GM12878 (cell line): ENCODE results near the gene RAD1. TPM values are rescaled to one million over a fixed set of nuclear protein-coding genes. Genes with fewer than 3 reads are reported as not detected.

ENCODE experiments used
- ATF2 ChIP-seq: IDR thresholded peaks from 2 replicates; pipeline ENCODE4 v1.6.1; 2012; ENCODE audit warnings: low read length, inconsistent platforms
- BHLHE40 ChIP-seq, 2 experiments: fragments of 450-650 bp in 1 of 2; IDR thresholded peaks; 2 replicates each; pipeline ENCODE4 v1.6.1; 2011 to 2017; ENCODE audit warnings: low read depth in 2 of 2, borderline replicate concordance in 1 of 2, improper control_type of control experiment in 1 of 2, low read length in 1 of 2, mild to moderate bottlenecking in 1 of 2
- CBFB ChIP-seq: IDR thresholded peaks from 2 replicates; pipeline ENCODE4 v1.6.1; 2016; ENCODE audit warnings: antibody characterized with exemption, low read depth
- CREB1 ChIP-seq: IDR thresholded peaks from 2 replicates; pipeline ENCODE4 v1.6.1; 2012; ENCODE audit warnings: low read depth, mild to moderate bottlenecking, inconsistent platforms
- EP300 ChIP-seq, 2 experiments: fragments of 150-350 bp in 1 of 2; IDR thresholded peaks; 2 replicates each; pipeline ENCODE4 v1.6.1; 2011 to 2012; ENCODE audit warnings: low read depth in 2 of 2, low read length in 2 of 2, borderline replicate concordance in 1 of 2, improper control_type of control experiment in 1 of 2, inconsistent platforms in 1 of 2; ENCODE audit not compliant: control insufficient read depth in 1 of 2
- FOXM1 ChIP-seq: IDR thresholded peaks from 2 replicates; pipeline ENCODE4 v1.6.1; 2012; ENCODE audit warnings: low read depth, mild to moderate bottlenecking, inconsistent platforms, low read length, moderate library complexity
- IKZF1 ChIP-seq: fragments of 450-650 bp; conservative IDR thresholded peaks from 2 replicates; pipeline ENCODE4 v1.6.1; 2017; ENCODE audit warnings: antibody characterized with exemption, mild to moderate bottlenecking
- IRF4 ChIP-seq: IDR thresholded peaks from 2 replicates; pipeline ENCODE4 v1.6.1; 2011; ENCODE audit warnings: low read depth, low read length
- JUND ChIP-seq: IDR thresholded peaks from 2 replicates; pipeline ENCODE4 v1.6.1; 2012; ENCODE audit warnings: low read depth, mild to moderate bottlenecking, low read length, improper control_type of control experiment, moderate library complexity
- NR2C2 ChIP-seq: IDR thresholded peaks from 2 replicates; pipeline ENCODE4 v1.6.1; 2011; ENCODE audit warnings: borderline replicate concordance, low read depth; ENCODE audit not compliant: control insufficient read depth, insufficient read length
- PAX5 ChIP-seq: IDR thresholded peaks from 2 replicates; pipeline ENCODE4 v1.6.1; 2011; ENCODE audit warnings: low read depth, low read length, borderline replicate concordance
- REST ChIP-seq: IDR thresholded peaks from 2 replicates; pipeline ENCODE4 v1.6.1; 2012; ENCODE audit warnings: mild to moderate bottlenecking, low read depth, low read length
- RUNX3 ChIP-seq: IDR thresholded peaks from 2 replicates; pipeline ENCODE4 v1.6.1; 2012; ENCODE audit warnings: low read length, inconsistent platforms
- ZBTB4 ChIP-seq: fragments of 450-650 bp; formaldehyde crosslinking; IDR thresholded peaks from 2 replicates; pipeline ENCODE4 v1.4.0; 2022; ENCODE audit warnings: mild to moderate bottlenecking, moderate library complexity
- polyA plus RNA-seq, 11 experiments: library from polyadenylated mRNA; depleted of rRNA in 4 of 11; unstranded in 6 of 11; stranded (reverse) in 5 of 11; fragments of >200 nt; fragmentation: Nextera tagmentation in 4 of 11; fragmentation: Illumina TruSeq in 1 of 11; extraction: Ambion mirVana in 4 of 11; extraction: Trizol in 1 of 11; gene quantifications; 1 replicate in 1 of 11; 2 replicates in 10 of 11; pipeline versions ENCODE4 v1.2.1 to v1.2.3, GENCODE V29; 2011 to 2016; ENCODE audit warnings: inconsistent platforms in 2 of 11, missing spikeins in 2 of 11, low read depth in 1 of 11
- total RNA-seq, 4 experiments: library from RNA; depleted of rRNA in 3 of 4; stranded (reverse); fragments of >200 nt in 3 of 4; fragmentation: Illumina TruSeq in 1 of 4; extraction: Trizol in 1 of 4; gene quantifications; 2 replicates each; pipeline versions ENCODE4 v1.2.1 to v1.2.3, GENCODE V29; 2013 to 2021

RAD1 gene
- total and polyA plus RNA-seq, 10 of the 15 experiments (the other 5 are each of a cell fraction or from before 2014, with no cell fraction given): 21.1 to 58.4 (median 37.2) TPM

GRCh38 chr5:34959323-34959722 is 44.0 kb upstream of the RAD1 start (continued):
- TF ChIP-seq PAX5 (peak; percentile 19; the same call in 1 of the 2 replicates), IRF4 (peak; percentile 30; the same call in 1 of the 2 replicates), REST (no peak), RUNX3 (peak; percentile 94), EP300 (IDR thresholded peaks at IDR 0.05; ENCODE audit: borderline replicate concordance in 1 of 2, control insufficient read depth in 1 of 2, low read depth in 2 of 2, low read length in 2 of 2) (no peak), BHLHE40 (IDR thresholded peaks at IDR 0.05; ENCODE audit: borderline replicate concordance in 1 of 2, low read depth in 2 of 2, low read length in 1 of 2) (peak; percentile 90 to 93), IKZF1 (peak; percentile 57; the same call in 1 of the 2 replicates), JUND (no peak), CBFB (0 out of 2 replicates have a peak, but pooled peaks have one; percentile 40), ZBTB4 (no peak), FOXM1 (0 out of 2 replicates have a peak, but pooled peaks have one; percentile 17), NR2C2 (no peak), CREB1 (peak; percentile 24; the same call in 1 of the 2 replicates), ATF2 (peak; percentile 51; the same call in 1 of the 2 replicates)
